Stimulated activated CD8-positive, alpha-beta memory T cell treated with anti-CD3 and anti-CD28 coated beads, Interleukin-4, amount 100 ng/mL, for 48 hours (primary cell): ENCODE results near the gene LRRC8E.
A peak's percentile ranks its signal among the peaks of the same experiment; 100 is the strongest.
"Not testable (repeated sequence)": the region's sequence is repeated elsewhere in the genome, so short reads cannot be mapped to it uniquely, and the experiment has no call there.

Experiments
- DNase-seq: peaks from one replicate; pipeline ENCODE4 v3.0.0-alpha.2; 2020

LRRC8E gene

DNA sequence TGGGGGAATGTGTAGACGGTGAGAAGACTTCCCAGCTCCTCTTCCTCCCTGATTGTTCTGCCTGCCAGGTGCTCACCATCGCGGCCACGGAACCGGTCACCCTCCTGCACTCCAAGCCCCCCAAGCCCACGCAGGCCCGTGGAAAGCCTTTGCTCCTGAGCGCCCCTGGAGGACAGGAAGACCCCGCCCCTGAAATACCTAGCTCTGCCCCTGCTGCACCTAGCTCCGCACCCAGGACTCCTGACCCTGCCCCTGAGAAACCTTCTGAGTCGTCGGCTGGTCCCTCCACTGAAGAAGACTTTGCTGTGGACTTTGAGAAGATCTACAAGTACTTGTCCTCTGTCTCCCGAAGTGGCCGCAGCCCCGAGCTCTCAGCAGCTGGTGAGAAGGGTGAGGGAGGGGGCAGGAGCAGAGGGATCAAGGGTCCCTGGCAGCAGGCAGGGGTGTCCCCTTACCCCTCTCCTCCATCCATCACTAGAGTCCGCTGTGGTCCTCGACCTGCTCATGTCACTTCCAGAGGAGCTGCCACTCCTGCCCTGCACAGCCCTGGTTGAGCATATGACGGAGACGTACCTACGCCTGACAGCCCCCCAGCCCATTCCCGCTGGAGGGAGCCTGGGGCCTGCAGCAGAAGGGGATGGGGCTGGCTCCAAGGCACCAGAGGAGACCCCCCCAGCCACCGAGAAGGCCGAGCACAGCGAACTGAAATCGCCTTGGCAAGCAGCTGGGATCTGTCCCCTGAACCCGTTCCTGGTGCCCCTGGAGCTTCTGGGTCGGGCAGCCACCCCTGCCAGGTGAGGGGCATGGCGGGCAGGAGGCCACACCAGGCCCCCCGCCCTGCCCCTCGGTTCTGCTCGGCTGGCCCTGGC lies 33.9 kb downstream of the LRRC8E start:
- no peak for DNase-seq

DNA sequence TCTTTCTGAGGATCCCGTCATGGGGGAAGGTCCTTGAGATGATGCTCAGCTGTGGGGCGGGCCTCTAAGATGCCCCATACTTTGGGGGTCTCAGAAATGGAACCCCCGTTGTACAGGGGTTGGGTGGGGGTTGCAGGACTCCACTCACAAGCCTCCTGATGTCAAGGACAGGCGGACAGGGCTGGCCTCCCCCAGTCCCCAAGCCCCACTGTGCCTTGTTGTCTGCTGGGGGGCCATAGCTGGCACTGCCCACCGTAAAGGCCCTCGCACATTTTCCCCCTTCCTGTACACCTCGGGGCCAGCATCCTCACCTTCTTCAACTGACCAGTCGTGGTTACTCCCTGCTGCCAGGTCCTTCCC lies 34.5 kb downstream of the LRRC8E start:
- DNase-seq, result no peak

DNA sequence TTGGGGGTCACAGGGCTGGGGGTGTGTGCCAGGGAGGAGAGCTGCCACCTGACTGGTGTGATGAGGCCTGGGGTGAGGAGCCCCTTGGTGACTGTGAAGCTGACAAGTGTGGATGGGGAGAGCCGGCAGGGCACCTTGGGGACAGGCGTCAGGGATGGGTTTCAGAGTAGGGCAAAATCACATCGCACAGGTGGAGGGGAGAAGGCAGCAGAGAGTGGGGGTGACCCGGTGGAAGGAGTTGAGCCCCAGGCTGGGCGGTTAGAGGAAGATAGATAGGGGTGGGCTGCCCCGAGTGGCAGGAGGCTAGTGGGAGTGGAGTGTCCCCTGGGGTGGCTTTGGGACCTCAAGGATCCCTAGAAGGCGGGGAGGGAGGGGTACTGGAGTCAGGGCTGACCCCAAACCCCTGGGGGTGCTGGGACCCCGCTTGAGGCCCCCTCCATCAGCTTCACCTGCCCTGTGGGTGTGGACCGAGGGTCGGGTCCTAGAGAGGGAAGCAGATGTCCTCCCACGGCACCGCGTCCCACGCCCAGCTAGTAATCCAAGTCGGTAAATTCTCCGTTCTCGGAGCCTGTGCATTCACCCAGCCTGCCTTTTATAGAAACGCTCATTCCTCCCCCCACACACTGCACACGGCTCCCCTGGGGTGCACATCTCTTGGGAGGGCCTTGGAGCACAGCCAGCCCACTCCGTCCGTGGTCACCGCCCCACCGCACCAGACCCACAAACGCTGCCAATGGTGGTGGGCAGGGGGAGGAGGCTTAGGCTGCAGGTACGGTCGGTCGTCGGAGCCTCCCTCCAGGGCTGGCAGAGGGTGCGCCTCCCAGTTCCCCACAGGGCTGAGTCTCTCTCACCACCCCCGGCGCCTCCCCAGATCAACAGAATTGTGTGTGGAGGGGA lies 35.2 kb downstream of the LRRC8E start:
- no peak for DNase-seq

DNA sequence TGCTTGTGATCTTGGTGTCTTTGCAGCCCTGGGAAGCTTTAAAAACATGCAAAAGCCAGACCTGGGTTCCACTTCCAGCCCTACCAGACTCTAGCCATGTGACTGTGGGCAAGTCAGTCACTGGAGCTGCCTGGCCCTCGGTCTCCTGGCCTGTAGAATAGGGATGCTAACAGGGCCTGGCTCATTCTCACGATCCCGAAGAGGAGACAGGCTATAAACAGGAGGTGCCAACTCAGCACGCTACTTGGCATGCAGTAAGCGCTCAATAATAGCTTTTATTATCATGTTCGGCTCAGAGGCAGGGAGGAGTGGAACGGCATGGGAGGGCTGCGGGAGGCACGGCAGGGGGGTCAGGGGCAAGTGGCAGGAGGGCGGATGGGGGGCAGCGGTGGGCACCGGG lies 35.9 kb downstream of the LRRC8E start:
- DNase-seq, result no peak

DNA sequence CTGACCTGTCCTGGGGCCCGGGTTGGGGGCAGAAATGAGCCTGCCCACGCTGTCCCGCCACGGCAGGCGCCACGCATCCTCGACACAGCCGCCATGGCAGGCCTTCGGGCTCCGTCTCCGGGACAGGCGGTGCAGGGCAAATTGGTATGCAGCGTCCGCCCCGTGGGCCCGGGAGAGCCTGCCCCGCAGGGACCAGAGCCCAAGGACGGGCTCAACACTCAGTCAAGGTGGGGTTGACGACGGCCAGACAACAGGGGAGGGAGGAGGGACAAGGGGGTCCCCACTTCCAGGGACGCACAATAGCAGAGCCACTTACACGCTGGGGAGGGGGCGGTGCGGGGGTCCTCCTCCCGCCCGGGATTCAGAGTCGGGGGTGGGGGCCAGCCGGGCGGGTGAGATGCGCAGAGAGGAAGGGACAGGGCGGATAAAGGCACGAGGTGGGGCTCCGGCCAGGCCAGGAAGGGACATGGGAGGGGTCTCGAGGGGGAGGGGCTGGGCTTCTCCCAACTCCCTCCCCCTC lies 36.4 kb downstream of the LRRC8E start:
- no peak for DNase-seq

DNA sequence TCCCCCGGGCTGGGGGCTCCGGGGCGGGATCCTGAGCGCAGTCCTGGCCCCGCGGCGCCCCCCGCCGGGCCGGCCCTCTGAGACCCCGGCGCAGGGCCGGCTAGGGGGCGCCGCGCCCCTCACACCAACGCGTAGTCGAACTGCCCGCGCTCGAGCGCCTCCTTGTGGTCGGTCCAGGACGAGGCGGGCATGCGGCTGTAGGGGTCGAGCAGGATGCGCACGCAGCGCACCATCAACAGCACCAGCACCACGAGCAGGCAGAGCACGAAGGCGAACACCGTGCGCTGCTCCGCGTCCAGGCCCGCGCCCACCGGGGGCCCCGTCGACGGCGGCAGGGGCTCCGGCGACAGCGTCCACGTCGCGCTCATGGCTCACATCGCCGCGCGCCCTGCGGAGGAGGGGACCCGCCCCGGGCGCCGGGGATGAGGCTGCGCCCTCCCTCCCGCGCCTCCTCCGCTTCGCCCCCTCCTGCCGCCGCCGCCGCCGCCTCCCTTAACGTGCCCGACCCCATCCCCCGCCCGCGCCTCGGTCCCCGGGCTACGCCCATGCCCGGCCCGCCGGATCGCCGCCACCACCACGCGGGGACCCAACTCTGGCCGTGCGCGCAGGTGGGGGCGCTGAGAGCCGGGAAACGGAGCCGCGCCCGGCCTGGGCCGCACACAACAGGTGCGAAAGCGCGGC lies 37.0 kb downstream of the LRRC8E start:
- peak; percentile 93 for DNase-seq

DNA sequence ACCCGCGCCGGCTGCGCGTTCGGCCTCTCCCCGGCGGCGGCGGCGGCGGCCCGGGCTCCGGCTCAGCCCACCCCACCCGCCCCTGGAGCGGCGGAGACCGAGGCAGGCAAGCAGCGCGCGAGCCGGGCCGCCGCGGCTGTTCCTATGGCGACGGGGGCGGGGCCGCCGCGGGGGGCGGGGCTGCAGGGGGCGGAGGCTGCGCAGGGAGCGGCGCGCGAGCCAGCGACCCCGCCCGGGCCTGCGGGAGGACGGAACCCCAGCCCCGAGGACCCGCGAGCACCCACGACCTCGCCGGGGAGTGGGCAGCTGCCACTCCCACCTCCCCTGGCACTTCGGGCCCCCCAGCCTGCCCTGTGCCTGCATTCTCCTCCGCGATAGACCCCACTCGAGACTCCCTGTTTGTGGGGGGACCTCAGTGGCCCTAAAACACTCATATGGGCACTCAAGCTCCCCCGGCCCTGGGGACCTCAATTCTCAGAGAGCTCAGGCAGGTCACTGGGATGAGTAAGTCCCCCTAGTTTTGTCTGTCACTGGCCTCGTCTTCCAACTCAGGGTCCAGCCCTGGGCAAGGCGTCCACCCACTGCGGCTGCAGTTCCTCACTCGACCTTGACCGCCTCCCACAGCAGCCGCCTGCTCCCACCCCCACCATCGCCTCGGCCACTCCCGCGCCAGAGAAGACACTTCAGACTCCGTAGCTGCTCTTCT lies 37.9 kb downstream of the LRRC8E start, which contains the start of gene CTXN1:
CTXN1 (minus strand) TSS at position 115 of the 706 bp plus-strand sequence. CDS start 597 bp downstream, outside the sequence.
- peak; percentile 87 for DNase-seq

DNA sequence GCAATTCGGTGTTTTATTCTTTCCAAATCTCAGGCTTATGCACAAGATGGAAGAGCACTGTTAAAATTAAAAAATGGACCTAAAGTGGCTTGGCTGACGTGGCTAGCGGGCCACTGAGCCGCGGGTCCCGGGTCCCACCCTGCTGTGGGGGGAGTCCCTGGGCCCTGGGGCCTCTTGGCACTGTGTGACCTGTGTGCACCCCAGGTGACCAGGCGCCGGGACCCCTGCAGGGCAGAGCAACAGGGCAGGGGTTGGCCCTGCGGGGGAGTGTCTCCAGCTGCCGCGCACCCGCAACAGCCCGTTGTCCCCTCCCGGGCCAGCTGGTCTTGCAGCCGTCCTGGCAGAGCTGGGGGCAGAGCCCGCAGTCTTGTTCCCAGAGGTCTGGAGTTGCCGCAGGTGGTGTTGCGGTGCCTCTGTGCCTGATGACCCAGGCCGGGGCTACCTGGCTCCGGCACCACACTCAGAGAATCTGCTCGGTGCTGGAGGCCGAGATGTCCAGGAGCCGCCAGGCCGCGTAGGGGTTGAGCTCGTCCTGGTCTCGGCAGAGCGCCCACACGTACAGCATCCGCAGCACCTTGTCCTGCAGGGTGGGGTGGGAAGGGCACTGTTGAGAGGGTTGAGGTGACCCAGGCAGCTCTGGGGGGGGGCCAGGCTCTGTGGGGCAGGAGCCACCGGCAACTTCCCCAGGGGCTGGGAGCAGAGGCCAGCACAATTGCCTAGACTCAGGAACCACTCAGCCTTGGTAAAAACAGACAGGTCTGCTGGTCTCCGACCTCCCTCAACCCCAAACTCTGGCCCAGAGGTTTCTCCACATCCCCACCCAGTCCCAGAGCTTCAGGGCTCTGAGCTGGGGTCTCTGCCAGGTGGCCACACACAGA lies 38.7 kb downstream of the LRRC8E start:
- no peak for DNase-seq

DNA sequence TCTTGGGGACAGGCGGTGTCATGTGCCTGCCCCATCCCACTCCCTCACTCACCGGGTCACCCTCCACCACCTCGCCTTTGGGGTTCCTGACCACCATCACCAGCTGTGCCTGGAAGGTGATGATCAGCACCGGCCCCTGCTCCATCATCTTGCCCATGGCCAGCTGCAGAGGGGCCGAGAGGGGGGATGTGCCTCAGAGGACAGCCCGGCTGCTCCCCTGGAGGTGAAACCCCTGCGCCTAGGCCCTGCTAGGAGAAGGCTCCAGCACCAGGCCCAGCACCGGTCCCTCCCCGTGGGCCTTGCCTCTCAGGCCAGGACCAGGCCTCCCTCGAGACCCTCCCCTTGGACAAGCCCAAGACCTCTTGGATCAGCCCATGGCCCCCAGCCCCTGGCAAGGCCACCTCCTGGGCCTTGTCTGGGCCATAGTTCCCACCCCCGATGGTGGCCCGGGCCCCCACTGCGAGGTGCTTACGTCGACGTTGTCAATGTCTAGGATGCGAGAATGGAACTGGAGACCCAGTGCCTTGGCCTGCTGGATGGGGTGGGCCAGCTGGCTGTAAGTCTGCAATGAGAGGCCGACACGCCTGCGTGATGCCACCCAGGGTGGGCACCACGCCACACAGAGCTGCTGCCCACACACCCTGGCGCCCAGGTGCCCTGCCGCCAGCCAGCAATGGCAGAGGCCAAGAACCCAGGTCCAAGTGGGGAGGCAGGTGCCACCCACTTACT lies 39.5 kb downstream of the LRRC8E start:
- DNase-seq, result no peak

DNA sequence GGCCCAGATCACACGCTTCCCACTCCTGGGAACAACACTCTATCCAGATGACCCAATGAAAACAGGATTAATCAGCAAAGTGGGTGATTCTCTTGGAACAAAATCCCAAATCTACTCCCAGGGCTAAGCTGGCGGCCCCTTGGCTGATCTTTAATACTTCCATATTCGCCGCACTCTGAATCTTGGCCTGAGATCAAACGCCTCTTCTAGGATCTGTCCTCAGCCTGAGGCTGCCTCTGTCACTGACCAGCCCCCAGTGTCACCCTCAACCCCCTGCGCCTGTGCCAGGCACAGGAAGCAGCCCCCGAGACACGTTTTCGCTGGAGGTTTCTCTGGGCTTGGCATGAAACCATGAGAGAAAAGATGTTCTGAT lies 40.0 kb downstream of the LRRC8E start:
- no peak for DNase-seq

DNA sequence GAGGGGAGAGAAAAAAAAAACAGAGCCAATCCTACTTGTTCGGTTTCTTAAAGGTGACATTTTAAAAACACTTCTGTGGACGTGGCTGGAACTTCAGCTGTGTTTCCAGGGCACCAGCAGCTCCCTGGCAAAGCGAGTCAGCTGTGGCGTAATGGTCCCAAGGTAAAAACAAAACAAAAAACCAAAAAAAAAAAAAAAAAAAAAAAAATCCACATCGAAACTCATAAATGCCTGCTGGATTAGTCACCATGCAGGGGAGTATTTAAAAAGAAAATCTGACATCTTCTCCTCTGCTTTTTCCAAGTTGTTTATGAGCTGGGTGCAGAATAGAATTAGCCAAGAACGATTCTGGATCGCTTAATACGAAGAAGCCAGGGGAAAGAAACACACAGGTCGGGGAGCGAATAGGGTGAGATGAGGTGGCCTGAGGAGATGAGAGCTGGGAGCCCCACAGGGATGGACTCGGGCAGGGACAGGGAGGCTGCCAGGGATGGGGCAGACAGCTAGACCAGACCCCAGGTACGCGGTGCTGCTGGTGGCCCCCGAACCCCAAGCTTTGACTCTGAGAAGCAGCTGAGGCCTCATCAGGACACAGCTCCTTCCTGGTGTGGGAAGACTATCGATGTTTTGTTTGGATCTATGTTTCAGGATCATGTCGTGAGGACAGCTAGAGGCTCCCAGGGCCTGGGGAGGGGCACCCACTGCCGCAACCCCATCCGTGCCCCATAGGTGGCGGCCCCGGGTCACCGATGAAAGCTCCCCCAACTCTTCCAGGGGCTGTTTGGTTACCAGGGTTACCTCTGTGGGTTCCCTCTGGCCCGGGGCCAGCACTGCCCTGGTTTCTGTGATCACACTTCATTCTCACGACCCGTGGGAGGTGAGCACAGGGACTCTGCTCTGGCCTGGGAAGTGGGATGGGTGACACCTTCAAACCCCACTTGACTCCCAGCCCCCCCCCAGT lies 40.7 kb downstream of the LRRC8E start:
- DNase-seq, result peak; percentile 85

DNA sequence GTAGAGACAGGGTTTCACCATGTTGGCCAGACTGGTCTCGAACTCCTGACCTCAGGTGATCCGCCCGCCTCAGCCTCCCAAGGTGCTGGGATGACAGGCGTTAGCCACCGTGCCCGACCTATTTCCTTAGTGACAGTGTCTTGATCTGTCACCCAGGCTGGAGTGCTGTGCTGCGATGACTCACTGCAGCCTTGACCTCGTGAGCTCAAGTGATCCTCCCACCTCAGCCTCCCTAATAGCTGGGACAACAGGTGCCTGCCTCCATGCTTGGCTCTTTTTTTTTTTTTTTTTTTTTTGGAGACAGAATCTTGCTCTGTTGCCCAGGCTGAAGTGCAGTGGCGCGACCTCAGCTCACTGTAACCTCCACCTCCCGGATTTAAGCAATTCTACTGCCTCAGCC lies 41.7 kb downstream of the LRRC8E start:
- not testable (repeated sequence) for DNase-seq

DNA sequence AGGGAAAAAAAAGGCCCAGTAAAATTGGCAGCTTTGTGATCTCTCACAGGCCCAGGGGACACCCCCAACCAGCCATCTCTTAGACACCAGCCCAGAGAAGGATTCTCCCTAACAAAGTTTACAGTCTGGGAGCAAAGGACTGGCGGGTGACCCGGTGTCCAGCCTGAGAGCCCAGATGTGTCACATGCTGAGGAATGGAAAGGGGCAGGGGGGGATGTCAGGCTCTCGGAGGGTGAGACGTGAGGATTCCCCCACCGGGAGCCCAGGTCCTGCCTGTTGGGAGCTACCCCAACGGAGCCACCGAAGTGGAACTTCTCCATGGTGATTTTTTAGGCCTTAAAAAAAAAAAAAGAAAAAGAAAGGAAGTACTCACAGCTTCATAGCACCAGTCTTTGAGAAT lies 42.5 kb downstream of the LRRC8E start:
- no peak for DNase-seq

DNA sequence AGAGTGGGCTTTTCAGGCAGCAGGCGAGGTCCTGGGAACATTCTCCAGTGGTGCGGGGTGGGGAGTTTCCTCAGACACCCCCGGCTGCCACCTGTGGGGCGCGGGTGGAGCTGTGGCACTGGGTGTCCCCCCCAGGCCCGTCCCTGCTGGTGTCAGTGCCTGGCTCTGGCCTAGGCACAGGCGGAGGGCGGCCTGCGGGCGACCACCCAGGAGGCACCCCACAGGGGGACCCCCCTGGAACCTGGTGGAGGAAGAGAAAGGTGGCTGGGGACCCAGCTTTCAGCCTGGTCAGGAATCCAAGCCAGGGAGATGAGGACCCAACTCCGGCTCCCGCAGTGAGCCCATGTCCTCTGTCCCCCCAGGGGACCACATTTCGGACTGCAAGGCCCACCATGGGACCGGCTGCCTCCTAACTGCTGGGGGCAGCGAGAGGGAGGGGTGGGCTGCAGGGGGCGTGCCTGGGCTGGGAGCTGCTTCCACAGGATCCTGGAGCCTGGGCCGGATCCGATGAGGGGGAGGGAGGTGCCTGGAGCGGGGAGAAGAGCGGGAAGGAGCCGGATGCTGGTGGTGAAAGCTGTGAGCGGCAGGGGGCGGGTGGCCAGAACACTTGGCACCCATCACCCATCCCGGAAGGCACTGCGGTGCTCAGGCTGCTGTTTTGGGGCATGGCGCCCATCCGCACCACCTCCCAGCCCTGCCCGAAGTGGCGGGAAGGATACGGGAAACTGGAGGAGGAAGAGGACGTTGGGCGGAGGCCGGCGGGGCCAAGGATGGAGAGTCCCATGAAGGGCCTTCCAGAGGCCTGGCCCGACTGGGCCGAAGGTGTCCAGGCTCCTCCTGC lies 43.1 kb downstream of the LRRC8E start:
- no peak for DNase-seq

DNA sequence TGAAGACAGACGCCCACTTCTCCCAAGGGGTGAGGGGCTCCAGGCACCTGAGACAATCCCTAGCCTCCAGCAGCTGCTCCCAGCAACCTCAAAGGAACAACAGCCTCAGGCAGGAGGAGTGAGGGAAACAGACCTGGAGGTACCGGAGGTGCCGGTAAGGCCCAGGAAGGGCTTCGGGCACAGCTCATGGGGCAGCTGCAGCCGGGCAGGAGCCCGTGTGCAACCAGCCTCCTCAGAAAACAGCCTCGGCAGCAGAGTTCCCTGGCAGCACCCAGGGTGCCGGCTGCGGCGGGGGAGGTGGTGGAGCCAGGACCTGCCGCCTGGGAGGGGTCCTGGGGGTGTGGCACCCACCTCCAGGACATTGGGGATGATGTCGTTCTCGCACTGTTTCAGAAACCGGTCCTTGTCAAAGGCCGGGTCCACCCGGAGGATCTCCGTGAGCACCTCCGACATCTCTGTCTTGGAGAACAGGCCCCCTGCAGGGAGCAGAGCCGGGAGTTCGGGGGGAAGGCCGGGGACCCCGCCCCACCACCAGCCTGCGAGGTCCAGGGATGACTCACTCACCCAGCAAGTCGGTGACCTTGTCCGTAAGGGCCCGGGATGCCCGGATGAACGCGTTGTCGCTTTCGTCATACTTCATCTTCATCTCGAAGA lies 44.1 kb downstream of the LRRC8E start:
- DNase-seq, result no peak

DNA sequence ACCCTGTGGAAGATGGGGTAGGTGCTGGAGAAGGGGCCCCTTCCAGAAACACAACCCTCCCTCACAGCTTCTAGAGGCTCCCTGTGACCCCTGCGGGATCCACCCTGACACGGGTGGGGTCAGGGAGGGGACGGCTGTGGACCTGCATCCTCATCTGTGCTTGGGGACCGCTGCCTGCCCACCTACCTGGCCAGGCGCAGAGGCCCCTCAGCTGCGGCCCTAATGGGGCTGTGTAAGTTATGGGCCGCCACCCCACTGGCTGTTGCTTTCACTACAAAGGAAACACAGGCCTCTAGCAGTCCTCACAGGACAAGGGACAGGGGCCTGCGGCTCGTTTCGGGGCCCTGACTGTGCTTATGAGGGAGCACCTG lies 44.6 kb downstream of the LRRC8E start:
- no peak for DNase-seq

DNA sequence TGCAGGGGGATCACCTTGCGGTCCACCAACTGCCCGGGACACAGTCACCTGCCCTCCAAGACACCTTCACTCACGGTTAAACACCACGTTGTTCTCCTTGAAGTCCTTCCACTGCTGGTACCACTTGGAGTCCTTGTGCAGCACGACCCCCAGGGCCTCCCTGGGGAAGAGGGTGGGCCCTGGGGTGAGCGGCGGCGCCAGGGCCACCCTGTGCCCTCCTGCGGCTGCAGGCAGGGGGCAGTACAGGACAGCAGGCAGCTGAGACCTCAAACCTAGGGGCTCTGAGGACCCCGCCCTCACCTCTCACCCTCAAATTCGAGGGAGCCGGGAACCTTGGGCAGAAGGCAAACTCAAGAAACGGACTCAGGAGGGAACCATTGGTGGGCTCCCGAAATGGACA lies 45.1 kb downstream of the LRRC8E start:
- no peak for DNase-seq
